H1 (cell line): Measurements from ENCODE around the gene TIFAB. TPM values are rescaled to one million over a fixed set of nuclear protein-coding genes. Genes with fewer than 3 reads are reported as not detected.

Experiments used
- CTCF ChIA-PET: fragments of 300-600 bp; sonication (Branson Sonifier 250); formaldehyde crosslinking; loops from one replicate; lab custom pipeline; 2021; ENCODE audit not compliant: partially characterized antibody; lab: Charles Lee
- POLR2A ChIA-PET: fragments of 300-600 bp; sonication (Branson Sonifier 250); formaldehyde crosslinking; loops from one replicate; lab custom pipeline; 2021; ENCODE audit warnings: inconsistent platforms; ENCODE audit not compliant: partially characterized antibody; lab: Charles Lee
- DNase-seq, 2 experiments: peaks; one replicate each; pipeline versions ENCODE4 v3.0.0 to v3.0.0-alpha.2; 2010 to 2022; ENCODE audit warnings: low spot score in 2 of 2, low read depth in 1 of 2, mixed read lengths in 1 of 2
- FAIRE-seq: peaks from 2 replicates; lab custom pipeline; 2011; peaks lifted over from hg19 to GRCh38; lab: Jason Lieb, UNC
- H2AFZ ChIP-seq: 2 replicates; pipeline ENCODE4 v1.8.1; 2012; ENCODE audit warnings: low read length, inconsistent platforms
- H2AK5ac ChIP-seq: 2 replicates; pipeline ENCODE4 v1.6.1; 2013; ENCODE audit warnings: low read depth, low read length
- H2BK120ac ChIP-seq: replicated peaks from 2 replicates; pipeline ENCODE3; 2013; ENCODE audit warnings: low read depth, low read length, inconsistent platforms
- H2BK12ac ChIP-seq: 2 replicates; pipeline ENCODE4 v1.6.1; 2013; ENCODE audit warnings: low read depth, low read length
- H2BK15ac ChIP-seq: 2 replicates; pipeline ENCODE4 v1.6.1; 2013; ENCODE audit warnings: low read length
- H2BK20ac ChIP-seq: 2 replicates; pipeline ENCODE4 v1.6.1; 2013; ENCODE audit warnings: low read length
- H2BK5ac ChIP-seq: 2 replicates; pipeline ENCODE4 v1.6.1; 2013; ENCODE audit warnings: low read depth, low read length
- H3K14ac ChIP-seq: 2 replicates; pipeline ENCODE4 v1.6.1; 2013; ENCODE audit warnings: inconsistent platforms; ENCODE audit not compliant: insufficient read length
- H3K18ac ChIP-seq: 2 replicates; pipeline ENCODE4 v1.6.1; 2013; ENCODE audit warnings: low read length; ENCODE audit errors: extremely low read depth
- H3K23ac ChIP-seq: 2 replicates; pipeline ENCODE4 v1.6.1; 2013; ENCODE audit warnings: inconsistent platforms; ENCODE audit not compliant: insufficient read length
- H3K23me2 ChIP-seq: 2 replicates; pipeline ENCODE4 v1.6.1; 2013; ENCODE audit warnings: low read depth, low read length
- H3K27ac ChIP-seq: 2 replicates; pipeline ENCODE4 v1.6.1; 2011; ENCODE audit warnings: low read depth, low read length, inconsistent platforms
- H3K27me3 ChIP-seq, 4 experiments: replicated peaks in 1 of 4; 1 replicate in 1 of 4; 2 replicates in 3 of 4; pipeline versions ENCODE4 v1.6.1 to v1.8.1; 2011 to 2013; ENCODE audit warnings: low read length in 3 of 4, mild to moderate bottlenecking in 3 of 4, inconsistent platforms in 2 of 4, mixed read lengths in 2 of 4, moderate library complexity in 1 of 4; ENCODE audit not compliant: control insufficient read depth in 3 of 4, insufficient read depth in 3 of 4; ENCODE audit errors: extremely low read depth in 1 of 4
- H3K36me3 ChIP-seq, 4 experiments: 2 replicates each; pipeline versions ENCODE4 v1.6.1 to v1.8.1; 2011 to 2013; ENCODE audit warnings: mild to moderate bottlenecking in 4 of 4, low read length in 3 of 4, moderate library complexity in 2 of 4, control low read depth in 1 of 4, inconsistent platforms in 1 of 4; ENCODE audit not compliant: insufficient read depth in 4 of 4, control insufficient read depth in 2 of 4
- H3K4ac ChIP-seq: replicated peaks from 2 replicates; pipeline ENCODE3; 2013; ENCODE audit warnings: low read length, low read depth, mixed read lengths, inconsistent platforms; ENCODE audit not compliant: insufficient read length
- H3K4me1 ChIP-seq, 4 experiments: replicated peaks in 1 of 4; 1 replicate in 1 of 4; 2 replicates in 3 of 4; pipeline versions ENCODE4 v1.6.1 to v1.8.1; 2011 to 2013; ENCODE audit warnings: low read length in 3 of 4, inconsistent platforms in 2 of 4, mixed read lengths in 1 of 4; ENCODE audit not compliant: insufficient read depth in 4 of 4, control insufficient read depth in 3 of 4
- H3K4me2 ChIP-seq, 2 experiments: 2 replicates each; pipeline versions ENCODE4 v1.6.1 to v1.8.1; 2011 to 2013; ENCODE audit warnings: low read depth in 2 of 2, low read length in 2 of 2, control low read depth in 1 of 2, inconsistent platforms in 1 of 2, mild to moderate bottlenecking in 1 of 2; ENCODE audit not compliant: insufficient read depth in 1 of 2
- H3K4me3 ChIP-seq, 4 experiments: fragments of 200-600, 300-600 bp in 1 of 4; sonication (generic), shearing (Covaris generic), sonication (Bioruptor Twin) in 1 of 4; 2 replicates each; pipeline versions ENCODE4 v1.5.1 to v1.8.1; 2011 to 2016; ENCODE audit warnings: low read length in 4 of 4, low read depth in 3 of 4, control low read depth in 2 of 4, inconsistent platforms in 2 of 4, mild to moderate bottlenecking in 2 of 4, mixed read lengths in 1 of 4, moderate library complexity in 1 of 4; ENCODE audit not compliant: insufficient read depth in 2 of 4; ENCODE audit errors: extremely low read depth in 1 of 4
- H3K56ac ChIP-seq: replicated peaks from 2 replicates; pipeline ENCODE3; 2013; ENCODE audit warnings: low read depth, mild to moderate bottlenecking, mixed read lengths, low read length, inconsistent platforms; ENCODE audit not compliant: insufficient read length
- H3K79me1 ChIP-seq: 2 replicates; pipeline ENCODE4 v1.6.1; 2013; ENCODE audit warnings: low read depth, low read length, control low read depth
- H3K79me2 ChIP-seq, 2 experiments: 2 replicates each; pipeline versions ENCODE4 v1.6.1 to v1.8.1; 2012 to 2013; ENCODE audit warnings: low read length in 2 of 2, mild to moderate bottlenecking in 2 of 2, inconsistent platforms in 1 of 2; ENCODE audit not compliant: insufficient read depth in 2 of 2, control insufficient read depth in 1 of 2
- H3K9ac ChIP-seq, 4 experiments: replicated peaks in 1 of 4; 1 replicate in 1 of 4; 2 replicates in 3 of 4; pipeline versions ENCODE4 v1.6.1 to v1.8.1; 2011 to 2013; ENCODE audit warnings: low read depth in 3 of 4, low read length in 3 of 4, control low read depth in 2 of 4, mild to moderate bottlenecking in 2 of 4, moderate library complexity in 2 of 4, inconsistent platforms in 1 of 4; ENCODE audit errors: extremely low read depth in 1 of 4
- H3K9me3 ChIP-seq, 2 experiments: 2 replicates each; pipeline versions ENCODE4 v1.6.1 to v1.8.1; 2012 to 2013; ENCODE audit warnings: mild to moderate bottlenecking in 2 of 2, moderate library complexity in 2 of 2, control low read depth in 1 of 2, inconsistent platforms in 1 of 2, low read depth in 1 of 2, low read length in 1 of 2, mixed read lengths in 1 of 2; ENCODE audit not compliant: insufficient read depth in 2 of 2
- H4K20me1 ChIP-seq, 2 experiments: replicated peaks in 1 of 2; 2 replicates each; pipeline versions ENCODE3 to v1.8.1; 2011 to 2013; ENCODE audit warnings: inconsistent platforms in 2 of 2, low read length in 2 of 2, mild to moderate bottlenecking in 1 of 2; ENCODE audit not compliant: insufficient read depth in 2 of 2, control insufficient read depth in 1 of 2
- H4K5ac ChIP-seq: 2 replicates; pipeline ENCODE4 v1.6.1; 2013; ENCODE audit warnings: low read length, low read depth, mixed read lengths, inconsistent platforms; ENCODE audit not compliant: insufficient read length
- H4K8ac ChIP-seq: 2 replicates; pipeline ENCODE4 v1.8.0; 2013; ENCODE audit warnings: mild to moderate bottlenecking, moderate library complexity, low read length, inconsistent platforms; ENCODE audit not compliant: insufficient read depth; ENCODE audit errors: extremely low read depth
- H4K91ac ChIP-seq: replicated peaks from 2 replicates; pipeline ENCODE3; 2013; ENCODE audit warnings: low read length, mixed read lengths, inconsistent platforms; ENCODE audit not compliant: insufficient read length
- CREB1 ChIP-seq: IDR thresholded peaks from 2 replicates; pipeline ENCODE4 v1.6.1; 2012; ENCODE audit warnings: inconsistent platforms
- SAP30 ChIP-seq: fragments of 300-600 bp; sonication (generic); IDR thresholded peaks from 2 replicates; pipeline ENCODE4 v1.7.1; 2012; ENCODE audit warnings: low read length, moderate library complexity, mild to moderate bottlenecking, inconsistent platforms; ENCODE audit not compliant: insufficient read depth, insufficient replicate concordance
- SIX5 ChIP-seq: IDR thresholded peaks from 2 replicates; pipeline ENCODE4 v1.6.1; 2011; ENCODE audit warnings: mild to moderate bottlenecking, low read depth, low read length
- WGBS, 2 experiments: shearing (Covaris generic) in 1 of 2; methylation state at CpG; one replicate each; pipeline versions ENCODE4 v1.1.6 to v1.1.7; 2013 to 2015; ENCODE audit warnings: low lambda C conversion rate in 2 of 2, mixed read lengths in 2 of 2, inconsistent platforms in 1 of 2, low coverage in 1 of 2, missing lambda C conversion rate in 1 of 2; ENCODE audit not compliant: insufficient replicate concordance in 2 of 2, insufficient coverage in 1 of 2, insufficient read length in 1 of 2; ENCODE audit errors: extremely low coverage in 1 of 2, missing lambda C conversion rate in 1 of 2; 5-methylcytosine and 5-hydroxymethylcytosine counted together
- polyA plus RNA-seq, 7 experiments: library from polyadenylated mRNA; depleted of rRNA in 3 of 7; stranded (reverse) in 5 of 7; unstranded in 2 of 7; fragments of >200 nt in 5 of 7; fragments of 200-250 nt in 2 of 7; gene quantifications; 1 replicate in 5 of 7; 2 replicates in 1 of 7; 4 replicates in 1 of 7; pipeline versions ENCODE4 v1.2.1 to v1.2.3, GENCODE V29; 2011 to 2013; ENCODE audit warnings: missing spikeins in 2 of 7, mixed read lengths in 2 of 7
- total RNA-seq: library from RNA; stranded (reverse); fragmentation: NEBNext Ultra II Directional; extraction: Animal tissue kit (Norgen Biotek cat#: 25700); gene quantifications from 2 replicates; pipeline ENCODE4 v1.2.1, GENCODE V29; 2021

Gene TIFAB
- total and polyA plus RNA-seq, 2 of the 8 experiments (the other 6 are each of a cell fraction or from before 2014, with no cell fraction given): not detected

DNA sequence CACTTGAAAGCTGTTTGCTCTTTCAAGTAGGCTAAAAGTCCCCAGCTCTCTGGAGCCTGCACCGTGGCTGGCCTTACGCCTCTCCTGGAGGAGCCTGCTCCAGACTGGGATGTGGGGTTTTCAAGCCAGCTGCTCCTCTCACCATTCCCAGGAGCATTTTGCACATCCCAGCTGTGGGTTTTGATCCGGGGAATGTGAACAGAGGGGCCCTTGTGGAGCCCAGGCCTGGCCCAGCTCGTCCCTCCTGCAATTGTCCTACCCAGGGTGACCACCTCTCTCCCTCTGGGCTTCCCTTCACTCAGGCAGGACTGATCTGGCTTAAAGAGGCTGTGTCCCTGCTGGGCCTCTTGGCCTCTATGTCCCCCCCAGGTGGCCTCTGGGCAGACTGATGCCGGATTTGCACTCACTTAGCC is 32.5 kb upstream of the TIFAB start:
- Histone ChIP-seq H2AK5ac (no peak overlapping the region), H3K27me3 (peaks cover 50 to 97% (median 91%) of the 10 kb centered on the region in 4 experiments), H2AFZ (no peak overlapping the region), H4K5ac (no peak overlapping the region), H2BK5ac (no peak overlapping the region), H3K18ac (0 out of 2 replicates have a peak overlapping the region, but pooled peaks have one; percentile 39), H4K8ac (no peak overlapping the region), H4K20me1 (peaks cover 8 to 27% of the 10 kb centered on the region in 2 experiments), H3K9me3 (no peaks in the 10 kb centered on the region), H3K4me3 (no peak overlapping the region), H2BK20ac (no peak overlapping the region), H2BK120ac (no peak overlapping the region), H3K79me2 (no peaks in the 10 kb centered on the region), H2BK15ac (no peak overlapping the region), H4K91ac (no peak overlapping the region), H3K4ac (no peak overlapping the region), H3K79me1 (no peaks in the 10 kb centered on the region), H3K9ac (no peak overlapping the region), H3K4me2 (peak overlapping the region in 1 of 2 experiments; percentile 3; a peak in 1 of 4 replicates), H3K36me3 (no peaks in the 10 kb centered on the region), H3K56ac (no peak overlapping the region), H2BK12ac (no peak overlapping the region), H3K27ac (no peak overlapping the region), H3K4me1 (peaks cover 0 to 20% (median 13%) of the 10 kb centered on the region in 4 experiments; a peak in 6 of 7 replicates), H3K23me2 (peaks cover 13% of the 10 kb centered on the region; the same call in 1 of the 2 replicates), H3K23ac (no peak overlapping the region), H3K14ac (no peak overlapping the region)
- 57% methylated on average over 5 of the region's 5 CpGs; no CpG with 5 or more reads in 1 of the 2 experiments for WGBS, 2 experiments
- DNase-seq (no peak), FAIRE-seq (no peak)
- ChIA-PET POLR2A (no interaction called here), CTCF (interaction anchor here (0.8 to 2.4 kb wide), 5 partner anchors 18 to 70 kb away, joined by 3 to 18 read pairs (median 5); no protein-coding TSS in a partner anchor)
- TF ChIP-seq SIX5: no peak
- TF ChIP-seq CREB1: no peak
- no peak for TF ChIP-seq SAP30
